ENCODE results near the gene ASTN2.

DNA sequence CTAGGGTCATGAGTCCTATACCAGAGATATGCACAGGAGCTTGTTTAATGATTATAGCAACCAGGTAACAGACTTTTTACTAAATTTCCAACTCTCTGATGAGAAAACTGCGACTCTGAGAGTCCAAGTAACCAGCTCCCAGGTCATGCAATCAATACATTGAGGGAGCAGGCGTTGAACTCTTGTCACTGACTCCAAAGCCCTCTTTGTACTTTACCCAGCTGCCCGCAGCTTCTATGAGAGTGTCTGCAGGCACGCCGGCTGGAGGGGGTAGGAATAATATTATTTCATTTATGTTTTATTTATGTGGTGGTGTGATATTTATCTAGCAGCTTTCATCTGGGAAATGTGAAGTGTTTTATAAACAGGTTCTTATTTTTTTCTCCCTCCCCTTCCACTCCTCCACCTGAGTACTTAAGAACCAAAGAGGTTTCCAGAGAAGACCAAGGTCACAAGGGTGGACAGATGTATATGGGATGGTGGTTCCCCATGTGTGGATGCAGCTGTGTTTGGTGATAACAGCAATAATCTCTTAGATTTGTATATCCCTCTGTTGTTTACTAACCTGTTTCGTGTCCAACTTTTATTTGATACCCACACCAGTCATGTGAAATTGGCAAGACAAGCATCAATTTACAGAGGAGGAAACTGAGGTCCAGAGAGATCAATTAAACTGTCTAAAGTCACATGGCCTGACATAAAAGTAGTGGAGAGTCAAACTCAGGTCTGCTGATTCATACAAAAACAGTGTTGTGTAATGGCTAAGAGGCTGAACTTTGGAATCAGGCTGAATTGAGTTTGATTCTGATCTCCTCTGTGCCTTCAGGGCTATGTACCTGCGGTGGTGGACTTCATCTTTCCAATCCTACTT is 867.9 kb downstream of the ASTN2 start:
- TF ChIP-seq, protein P1, sequence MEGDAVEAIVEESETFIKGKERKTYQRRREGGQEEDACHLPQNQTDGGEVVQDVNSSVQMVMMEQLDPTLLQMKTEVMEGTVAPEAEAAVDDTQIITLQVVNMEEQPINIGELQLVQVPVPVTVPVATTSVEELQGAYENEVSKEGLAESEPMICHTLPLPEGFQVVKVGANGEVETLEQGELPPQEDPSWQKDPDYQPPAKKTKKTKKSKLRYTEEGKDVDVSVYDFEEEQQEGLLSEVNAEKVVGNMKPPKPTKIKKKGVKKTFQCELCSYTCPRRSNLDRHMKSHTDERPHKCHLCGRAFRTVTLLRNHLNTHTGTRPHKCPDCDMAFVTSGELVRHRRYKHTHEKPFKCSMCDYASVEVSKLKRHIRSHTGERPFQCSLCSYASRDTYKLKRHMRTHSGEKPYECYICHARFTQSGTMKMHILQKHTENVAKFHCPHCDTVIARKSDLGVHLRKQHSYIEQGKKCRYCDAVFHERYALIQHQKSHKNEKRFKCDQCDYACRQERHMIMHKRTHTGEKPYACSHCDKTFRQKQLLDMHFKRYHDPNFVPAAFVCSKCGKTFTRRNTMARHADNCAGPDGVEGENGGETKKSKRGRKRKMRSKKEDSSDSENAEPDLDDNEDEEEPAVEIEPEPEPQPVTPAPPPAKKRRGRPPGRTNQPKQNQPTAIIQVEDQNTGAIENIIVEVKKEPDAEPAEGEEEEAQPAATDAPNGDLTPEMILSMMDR (IDR thresholded peaks at IDR 0.05), result no peak
- TF ChIP-seq POLR2A (IDR thresholded peaks at IDR 0.05), result no peak

Measured in testis (tissue), 2 donors.